Cerebellar nuclear complex (tissue), 1 donor: ENCODE data around the gene TAS1R3.
"Not testable (repeated sequence)": the region's sequence is repeated elsewhere in the genome, so short reads cannot be mapped to it uniquely, and the experiment has no call there.

Experiments
- DNase-seq, 2 experiments: peaks; one replicate each; lab custom pipeline; 2025; lab: John Stamatoyannopoulos, UW

TAS1R3 gene

GRCh38 chr1:1309251-1310108 lies 21.6 kb upstream of the TAS1R3 start:
- no peak for DNase-seq

- no peak for DNase-seq
Measured at GRCh38 chr1:1310109-1310385, 21.0 kb upstream of the TAS1R3 start.

GRCh38 chr1:1310476-1311053 lies 20.5 kb upstream of the TAS1R3 start:
- no peak for DNase-seq

GRCh38 chr1:1311107-1312104 lies 19.7 kb upstream of the TAS1R3 start:
- DNase-seq, result no peak

GRCh38 chr1:1312450-1313314 lies 18.4 kb upstream of the TAS1R3 start:
- no peak for DNase-seq

GRCh38 chr1:1313500-1314236 lies 17.4 kb upstream of the TAS1R3 start:
- no peak for DNase-seq

- no peak for DNase-seq
Measured at GRCh38 chr1:1314237-1314586, 16.9 kb upstream of the TAS1R3 start.

- no peak for DNase-seq
Measured at GRCh38 chr1:1314678-1315335, 16.3 kb upstream of the TAS1R3 start.

- no peak for DNase-seq
Measured at GRCh38 chr1:1315435-1315954, 15.6 kb upstream of the TAS1R3 start.

GRCh38 chr1:1316199-1316598 lies 14.9 kb upstream of the TAS1R3 start:
- DNase-seq, result not testable (repeated sequence)

GRCh38 chr1:1317420-1317819 lies 13.7 kb upstream of the TAS1R3 start:
- DNase-seq, result no peak

GRCh38 chr1:1318131-1318652 lies 12.9 kb upstream of the TAS1R3 start:
- DNase-seq, result no peak

- no peak for DNase-seq
Measured at GRCh38 chr1:1318777-1319645, 12.1 kb upstream of the TAS1R3 start.

GRCh38 chr1:1319646-1319941 lies 11.5 kb upstream of the TAS1R3 start:
- DNase-seq, result no peak

GRCh38 chr1:1320666-1321448 lies 10.2 kb upstream of the TAS1R3 start:
- no peak for DNase-seq

GRCh38 chr1:1321477-1321876 lies 9.6 kb upstream of the TAS1R3 start:
- DNase-seq, result no peak

- DNase-seq, result no peak
Measured at GRCh38 chr1:1322418-1322817, 8.7 kb upstream of the TAS1R3 start.

- no peak for DNase-seq
Measured at GRCh38 chr1:1322952-1323351, 8.1 kb upstream of the TAS1R3 start.
